ENCODE measurements around the gene TGFBR3L. TPM values are rescaled to one million over a fixed set of nuclear protein-coding genes. Genes with fewer than 3 reads are reported as not detected.

Gene TGFBR3L
- total RNA-seq, 6 experiments from 2014 or later: 4.5 to 12.0 (median 7.7) TPM

- no peak overlapping the region; the same call in 1 of the 2 replicates for H3K27ac Mint-ChIP-seq
- TF ChIP-seq CTCF (IDR thresholded peaks at IDR 0.05): no peak
- H3K36me3 Mint-ChIP-seq (ENCODE audit: low read depth): peaks cover 4% of the 10 kb centered on the region
- no peaks in the 10 kb centered on the region; the same call in 1 of the 2 replicates for H3K27me3 Mint-ChIP-seq (ENCODE audit: insufficient read depth)
- DNase-seq: no peak
- H3K9me3 Mint-ChIP-seq: no peaks in the 10 kb centered on the region
- no peak overlapping the region for H3K4me3 Mint-ChIP-seq
- peaks cover 21% of the 10 kb centered on the region for H3K4me1 Mint-ChIP-seq (ENCODE audit: low read depth)
Observed at GRCh38 chr19:7931221-7932061, 16.8 kb downstream of the TGFBR3L start.

- peaks cover 4% of the 10 kb centered on the region for H3K36me3 Mint-ChIP-seq (ENCODE audit: low read depth)
- DNase-seq: no peak
- no peak for TF ChIP-seq CTCF (IDR thresholded peaks at IDR 0.05)
- H3K4me3 Mint-ChIP-seq: no peak overlapping the region
- H3K4me1 Mint-ChIP-seq (ENCODE audit: low read depth): peaks cover 19% of the 10 kb centered on the region
- H3K9me3 Mint-ChIP-seq: no peaks in the 10 kb centered on the region
- no peak overlapping the region for H3K27ac Mint-ChIP-seq
- H3K27me3 Mint-ChIP-seq (ENCODE audit: insufficient read depth): no peaks in the 10 kb centered on the region; the same call in 1 of the 2 replicates
Observed at GRCh38 chr19:7932276-7932929, 17.8 kb downstream of the TGFBR3L start.

GRCh38 chr19:7932930-7933300 is 18.3 kb downstream of the TGFBR3L start:
- Mint-ChIP-seq H3K9me3 (no peaks in the 10 kb centered on the region), H3K36me3 (ENCODE audit: low read depth) (peaks cover 4% of the 10 kb centered on the region), H3K4me3 (no peak overlapping the region), H3K27me3 (ENCODE audit: insufficient read depth) (no peaks in the 10 kb centered on the region; the same call in 1 of the 2 replicates), H3K27ac (no peak overlapping the region), H3K4me1 (ENCODE audit: low read depth) (peaks cover 18% of the 10 kb centered on the region)
- no peak for DNase-seq
- no peak for TF ChIP-seq CTCF (IDR thresholded peaks at IDR 0.05)

- no peak for DNase-seq
- H3K4me3 Mint-ChIP-seq: no peak overlapping the region
- H3K4me1 Mint-ChIP-seq (ENCODE audit: low read depth): peaks cover 13% of the 10 kb centered on the region
- H3K9me3 Mint-ChIP-seq: no peaks in the 10 kb centered on the region
- H3K36me3 Mint-ChIP-seq (ENCODE audit: low read depth): peaks cover 2% of the 10 kb centered on the region
- TF ChIP-seq CTCF (IDR thresholded peaks at IDR 0.05): peak; percentile 68
- H3K27me3 Mint-ChIP-seq (ENCODE audit: insufficient read depth): no peaks in the 10 kb centered on the region; the same call in 1 of the 2 replicates
- no peak overlapping the region for H3K27ac Mint-ChIP-seq
Observed at GRCh38 chr19:7933411-7933810, 18.8 kb downstream of the TGFBR3L start.

- no peak for DNase-seq
- no peak overlapping the region for H3K4me3 Mint-ChIP-seq
- no peaks in the 10 kb centered on the region; the same call in 1 of the 2 replicates for H3K27me3 Mint-ChIP-seq (ENCODE audit: insufficient read depth)
- H3K4me1 Mint-ChIP-seq (ENCODE audit: low read depth): peaks cover 6% of the 10 kb centered on the region
- H3K9me3 Mint-ChIP-seq: no peaks in the 10 kb centered on the region
- TF ChIP-seq CTCF (IDR thresholded peaks at IDR 0.05): peak; percentile 3
- H3K36me3 Mint-ChIP-seq (ENCODE audit: low read depth): peaks cover 5% of the 10 kb centered on the region; the same call in 1 of the 2 replicates
- no peak overlapping the region for H3K27ac Mint-ChIP-seq
Observed at GRCh38 chr19:7933828-7934725, 19.4 kb downstream of the TGFBR3L start.

Measured in HFFc6 (cell line).